DMS 273 (cell line): ENCODE data around the gene ANXA7.
"Not testable (repeated sequence)": the region's sequence is repeated elsewhere in the genome, so short reads cannot be mapped to it uniquely, and the experiment has no call there.

ENCODE experiments used
- DNase-seq: peaks from one replicate; lab custom pipeline; 2025; ENCODE audit not compliant: unreplicated experiment; lab: John Stamatoyannopoulos, UW

Gene ANXA7

DNA sequence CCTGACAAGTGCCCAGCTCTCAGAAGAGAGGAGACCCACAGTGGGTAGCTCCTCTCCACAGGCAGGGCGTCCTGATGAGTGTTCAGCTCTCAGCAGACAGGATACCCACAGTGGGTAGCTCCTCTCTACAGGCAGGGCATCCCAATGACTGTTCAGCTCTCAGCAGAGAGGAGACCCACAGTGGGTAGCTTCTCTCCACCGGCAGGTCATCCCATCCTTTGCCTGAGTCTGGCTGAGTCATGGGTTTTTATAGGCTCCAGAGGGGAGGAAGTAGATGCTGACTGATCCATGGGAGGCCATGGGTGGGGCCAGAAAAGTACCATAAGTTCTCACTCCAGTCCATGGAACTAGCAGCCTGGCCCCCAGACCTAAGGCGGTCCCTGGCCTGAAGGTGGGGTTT, 73.7 kb downstream of the ANXA7 start:
- DNase-seq, result no peak

- no peak for DNase-seq
These were observed 74.4 kb downstream of the ANXA7 start for GRCh38 chr10:73339436-73339835.

DNA sequence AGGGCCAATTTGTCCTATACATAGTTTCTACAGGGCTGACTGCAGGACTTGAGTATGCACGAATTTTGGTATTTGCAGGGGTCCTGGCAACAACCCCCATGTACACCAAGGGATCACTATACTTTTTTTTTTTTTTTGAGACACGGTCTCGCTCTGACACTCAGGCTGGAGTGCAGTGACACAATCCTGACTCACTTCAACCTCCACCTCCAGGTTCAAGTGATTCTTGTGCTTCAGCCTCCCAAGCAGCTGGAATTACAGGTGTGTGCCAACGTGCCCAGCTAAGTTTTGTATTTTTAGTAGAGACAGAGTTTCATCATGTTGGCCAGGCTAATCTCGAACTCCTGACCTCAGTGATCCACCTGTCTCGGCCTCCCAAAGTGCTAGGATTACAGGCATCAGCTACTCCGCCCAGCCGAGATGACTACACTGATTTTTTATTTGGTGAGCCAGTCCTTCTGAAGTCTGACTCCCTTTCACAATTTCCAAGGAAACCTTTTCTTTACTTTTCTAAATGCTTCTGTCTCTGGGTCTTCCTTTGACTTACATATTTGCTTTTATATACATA, 75.0 kb downstream of the ANXA7 start:
- no peak for DNase-seq

DNA sequence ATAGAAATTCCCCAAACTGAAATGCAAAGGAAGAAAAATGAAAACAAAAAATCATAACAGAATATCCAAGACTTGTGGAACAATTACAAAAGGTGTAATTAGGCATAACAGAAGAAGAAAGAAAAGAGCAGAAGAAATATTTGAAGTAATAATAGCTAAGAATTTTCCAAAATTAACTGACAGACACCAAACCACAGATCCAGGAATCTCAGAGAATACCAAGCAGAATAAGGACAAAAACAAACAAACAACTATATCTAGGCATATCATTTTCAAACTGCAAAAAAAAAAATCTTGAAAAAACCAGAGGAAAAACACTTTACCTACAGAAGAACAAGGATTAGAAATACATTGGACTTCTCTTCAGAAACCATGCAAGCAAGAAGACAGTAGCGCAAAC, 80.7 kb downstream of the ANXA7 start:
- no peak for DNase-seq

DNA sequence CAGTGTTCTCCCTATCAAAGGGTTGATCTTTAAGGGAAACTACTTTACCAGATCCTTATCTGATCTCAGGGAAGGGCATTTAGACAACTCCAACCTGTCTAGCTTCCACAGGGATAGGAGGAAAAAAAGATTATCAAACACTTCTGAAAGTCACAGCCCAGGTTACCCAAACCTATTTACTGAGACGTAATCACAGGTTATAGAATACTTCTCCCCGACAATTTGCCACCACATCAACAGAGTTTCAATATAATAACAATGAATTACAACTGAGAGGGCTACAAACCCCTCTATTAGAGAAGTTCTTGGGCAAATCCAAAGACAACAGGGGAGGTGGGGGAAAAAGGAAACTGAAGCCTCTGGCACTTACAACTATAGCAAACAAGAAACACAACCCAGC, 81.5 kb downstream of the ANXA7 start:
- no peak for DNase-seq

DNA sequence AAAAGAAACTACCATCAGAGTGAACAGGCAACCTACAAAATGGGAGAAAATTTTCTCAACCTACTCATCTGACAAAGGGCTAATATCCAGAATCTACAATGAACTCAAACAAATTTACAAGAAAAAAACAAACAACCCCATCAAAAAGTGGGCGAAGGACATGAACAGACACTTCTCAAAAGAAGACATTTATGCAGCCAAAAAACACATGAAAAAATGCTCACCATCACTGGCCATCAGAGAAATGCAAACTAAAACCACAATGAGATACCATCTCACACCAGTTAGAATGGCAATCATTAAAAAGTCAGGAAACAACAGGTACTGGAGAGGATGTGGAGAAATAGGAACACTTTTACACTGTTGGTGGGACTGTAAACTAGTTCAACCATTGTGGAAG, 85.3 kb downstream of the ANXA7 start:
- DNase-seq, result not testable (repeated sequence)

DNA sequence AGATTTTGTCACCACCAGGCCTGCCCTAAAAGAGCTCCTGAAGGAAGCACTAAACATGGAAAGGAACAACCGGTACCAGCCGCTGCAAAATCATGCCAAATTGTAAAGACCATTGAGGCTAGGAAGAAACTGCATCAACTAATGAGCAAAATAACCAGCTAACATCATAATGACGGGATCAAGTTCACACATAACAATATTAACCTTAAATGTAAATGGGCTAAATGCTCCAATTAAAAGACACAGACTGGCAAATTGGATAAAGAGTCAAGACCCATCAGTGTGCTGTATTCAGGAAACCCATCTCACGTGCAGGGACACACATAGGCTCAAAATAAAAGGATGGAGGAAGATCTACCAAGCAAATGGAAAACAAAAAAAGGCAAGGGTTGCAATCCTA, 88.6 kb downstream of the ANXA7 start:
- DNase-seq, result not testable (repeated sequence)
